HFF-Myc (cell line): ENCODE data around the gene FBLN2.

Source experiments
- DNase-seq: peaks from one replicate; pipeline ENCODE4 v3.0.0-alpha.2; 2011; ENCODE audit warnings: low read depth; ENCODE audit errors: extremely low read depth
- H3K4me3 ChIP-seq: replicated peaks from 2 replicates; pipeline ENCODE4 v1.5.1; 2011; ENCODE audit warnings: low read depth, mild to moderate bottlenecking, control low read depth, low read length
- CTCF ChIP-seq: IDR thresholded peaks from 2 replicates; pipeline ENCODE4 v1.5.1; 2012; ENCODE audit warnings: mild to moderate bottlenecking, low read depth, low read length, control low read depth; ENCODE audit errors: missing control alignments

FBLN2 gene

GRCh38 chr3:13550791-13551360, 2.0 kb downstream of the FBLN2 start:
- TF ChIP-seq CTCF, result no peak
- H3K4me3 ChIP-seq, result peak overlapping the region; percentile 46
- DNase-seq, result no peak

- DNase-seq, result no peak
- no peak overlapping the region for H3K4me3 ChIP-seq
- TF ChIP-seq CTCF, result no peak
Observed at GRCh38 chr3:13552857-13553652, 4.1 kb downstream of the FBLN2 start.

GRCh38 chr3:13553686-13554085, 4.8 kb downstream of the FBLN2 start:
- TF ChIP-seq CTCF, result no peak
- no peak overlapping the region for H3K4me3 ChIP-seq
- DNase-seq, result no peak

GRCh38 chr3:13555753-13556152, 6.8 kb downstream of the FBLN2 start:
- H3K4me3 ChIP-seq, result no peak overlapping the region
- DNase-seq, result no peak
- no peak for TF ChIP-seq CTCF

- no peak for TF ChIP-seq CTCF
- no peak overlapping the region for H3K4me3 ChIP-seq
- no peak for DNase-seq
Observed at GRCh38 chr3:13556207-13556606, 7.3 kb downstream of the FBLN2 start.

- no peak for DNase-seq
- TF ChIP-seq CTCF, result no peak
- no peak overlapping the region for H3K4me3 ChIP-seq
Observed at GRCh38 chr3:13556917-13557316, 8.0 kb downstream of the FBLN2 start.
